PC-3 (cell line): ENCODE results near the gene ZFHX2. TPM values are rescaled to one million over a fixed set of nuclear protein-coding genes. Genes with fewer than 3 reads are reported as not detected.

Experiments
- ATAC-seq: fragments of 200-7000 bp; cut with Tn5 transposase; 2 replicates; pipeline ENCODE4 v1.9.1; 2020; ENCODE audit warnings: mild to moderate bottlenecking, moderate library complexity
- BruUV-seq: library from RNA; stranded (reverse); fragments of 400-500 nt; replicated peaks from 2 replicates; lab custom pipeline; 2021; lab: Mats Ljungman, UMichigan
- CTCF ChIA-PET: fragments of 300-600 bp; sonication (Branson Sonifier 250); formaldehyde crosslinking; loops from one replicate; lab custom pipeline; 2022; ENCODE audit warnings: antibody characterized with exemption; lab: Charles Lee
- POLR2A ChIA-PET: fragments of 300-600 bp; sonication (Branson Sonifier 250); formaldehyde crosslinking; loops from one replicate; lab custom pipeline; 2022; ENCODE audit warnings: antibody characterized with exemption; ENCODE audit not compliant: unreplicated experiment; lab: Charles Lee
- DNase-seq: peaks from one replicate; pipeline ENCODE4 v3.0.0-alpha.2; 2015
- H2AFZ ChIP-seq: fragments of 300-600 bp; sonication (generic); 2 replicates; pipeline ENCODE4 v1.6.0; 2016; ENCODE audit warnings: antibody characterized with exemption, low read length
- H3F3A ChIP-seq: fragments of 300-600 bp; sonication (generic); one replicate; pipeline ENCODE4 v1.6.0; 2017; ENCODE audit warnings: antibody characterized with exemption, low read length, control low read depth, mild to moderate bottlenecking; ENCODE audit not compliant: unreplicated experiment
- H3K27ac ChIP-seq: fragments of 300-600 bp; sonication (generic); 2 replicates; pipeline ENCODE4 v1.5.1; 2016; ENCODE audit warnings: mild to moderate bottlenecking, low read length
- H3K27me3 ChIP-seq: fragments of 300-600 bp; sonication (generic); 2 replicates; pipeline ENCODE4 v1.6.1; 2016; ENCODE audit warnings: low read length, mixed read lengths
- H3K36me3 ChIP-seq: fragments of 300-600 bp; sonication (generic); 2 replicates; pipeline ENCODE4 v1.6.1; 2016; ENCODE audit warnings: low read depth, mixed run types, low read length, mixed read lengths
- H3K4me1 ChIP-seq: fragments of 300-600 bp; sonication (generic); 2 replicates; pipeline ENCODE4 v1.5.1; 2016; ENCODE audit warnings: low read length; ENCODE audit not compliant: insufficient read depth
- H3K4me2 ChIP-seq: fragments of 300-600 bp; sonication (generic); 2 replicates; pipeline ENCODE4 v1.6.0; 2016; ENCODE audit warnings: low read length
- H3K4me3 ChIP-seq: fragments of 300-600 bp; sonication (generic); 2 replicates; pipeline ENCODE4 v1.5.1; 2016; ENCODE audit warnings: mild to moderate bottlenecking, low read length, mixed read lengths
- H3K79me2 ChIP-seq: fragments of 300-600 bp; sonication (generic); 2 replicates; pipeline ENCODE4 v1.6.1; 2017; ENCODE audit warnings: low read length, mixed read lengths
- H3K9ac ChIP-seq: fragments of 300-600 bp; sonication (generic); 2 replicates; pipeline ENCODE4 v1.6.0; 2016; ENCODE audit warnings: mild to moderate bottlenecking, low read length
- H3K9me2 ChIP-seq: fragments of 300-600 bp; sonication (generic); replicated peaks from 2 replicates; pipeline ENCODE4 v1.6.1; 2016; ENCODE audit warnings: mixed run types, low read length, mixed read lengths
- H3K9me3 ChIP-seq: fragments of 300-600 bp; sonication (generic); 2 replicates; pipeline ENCODE4 v1.6.1; 2016; ENCODE audit warnings: low read length, mixed read lengths
- H4K20me1 ChIP-seq: fragments of 300-600 bp; sonication (generic); 2 replicates; pipeline ENCODE4 v1.6.1; 2016; ENCODE audit warnings: low read length, mixed read lengths
- CTCF ChIP-seq: fragments of 300-600 bp; sonication (generic); conservative IDR thresholded peaks from 2 replicates; pipeline ENCODE4 v1.5.1; 2017; ENCODE audit warnings: antibody characterized with exemption, low read depth, mild to moderate bottlenecking, low read length
- EZH2 ChIP-seq: fragments of 300-600 bp; sonication (generic); IDR thresholded peaks from one replicate; pipeline ENCODE4 v1.6.1; 2017; ENCODE audit warnings: antibody characterized with exemption, mild to moderate bottlenecking, low read length; ENCODE audit not compliant: unreplicated experiment
- EZH2phosphoT487 ChIP-seq: fragments of 300-600 bp; sonication (generic); IDR thresholded peaks from 2 replicates; pipeline ENCODE4 v1.6.1; 2018; ENCODE audit warnings: mild to moderate bottlenecking, antibody characterized with exemption, low read length, borderline replicate concordance
- intact Hi-C: fragments of 100-400 bp; cut with micrococcal nuclease; formaldehyde crosslinking; loops from 2 replicates; pipeline ENCODE4 v1.9.0; 2023
- total RNA-seq: library from RNA; depleted of rRNA; stranded (reverse); fragments of >200 nt; gene quantifications from 2 replicates; pipeline ENCODE4 v1.2.3, GENCODE V29; 2014

The ZFHX2 gene
- total RNA-seq, 1 experiment from 2014 or later: 0.55 TPM

- Histone ChIP-seq H4K20me1 (0 out of 2 replicates have a peak, but pooled peaks cover 10% of the 10 kb centered on the region), H3K79me2 (no peaks in the 10 kb centered on the region), H3F3A (peaks cover 4% of the 10 kb centered on the region), H3K27me3 (no peaks in the 10 kb centered on the region), H3K36me3 (peaks cover 45% of the 10 kb centered on the region), H3K27ac (no peak overlapping the region), H3K9me3 (no peaks in the 10 kb centered on the region), H3K9ac (no peak overlapping the region), H3K9me2 (no peaks in the 10 kb centered on the region), H3K4me3 (no peak overlapping the region), H3K4me1 (no peaks in the 10 kb centered on the region), H3K4me2 (no peak overlapping the region), H2AFZ (no peak overlapping the region)
- ATAC-seq (no peak), DNase-seq (no peak)
- intact Hi-C loops: no loop called here
- ChIA-PET CTCF (no interaction called here), POLR2A (no interaction called here)
- BruUV-seq: no TSS peak
- TF ChIP-seq EZH2 (no peak), EZH2phosphoT487 (no peak), CTCF (peak; percentile 30; the same call in 1 of the 2 replicates)
Measured at GRCh38 chr14:23481979-23482822, 69.4 kb downstream of the ZFHX2 start.

- no peak for TF ChIP-seq CTCF
- no peak for TF ChIP-seq EZH2phosphoT487
- Histone ChIP-seq H2AFZ (no peak overlapping the region), H3K36me3 (peaks cover 51% of the 10 kb centered on the region), H3K4me1 (no peaks in the 10 kb centered on the region), H3K9ac (no peak overlapping the region), H3F3A (peaks cover 4% of the 10 kb centered on the region), H3K27me3 (no peaks in the 10 kb centered on the region), H3K79me2 (no peaks in the 10 kb centered on the region), H3K9me3 (no peaks in the 10 kb centered on the region), H3K27ac (no peak overlapping the region), H4K20me1 (0 out of 2 replicates have a peak, but pooled peaks cover 10% of the 10 kb centered on the region), H3K4me2 (no peak overlapping the region), H3K4me3 (no peak overlapping the region), H3K9me2 (no peaks in the 10 kb centered on the region)
- ATAC-seq: no peak
- peak; percentile 22 for DNase-seq
- ChIA-PET CTCF (no interaction called here), POLR2A (no interaction called here)
- BruUV-seq: no TSS peak
- intact Hi-C loops: no loop called here
Measured at GRCh38 chr14:23481362-23481970, 70.1 kb downstream of the ZFHX2 start.
